GM19023 (cell line): ENCODE results near the gene REELD1.

Experiments
- ATAC-seq: cut with Tn5 transposase; IDR thresholded peaks from one replicate; pipeline ENCODE4 v1.9.1; 2021; ENCODE audit warnings: mild to moderate bottlenecking, moderate library complexity; ENCODE audit not compliant: unreplicated experiment

Gene REELD1

DNA sequence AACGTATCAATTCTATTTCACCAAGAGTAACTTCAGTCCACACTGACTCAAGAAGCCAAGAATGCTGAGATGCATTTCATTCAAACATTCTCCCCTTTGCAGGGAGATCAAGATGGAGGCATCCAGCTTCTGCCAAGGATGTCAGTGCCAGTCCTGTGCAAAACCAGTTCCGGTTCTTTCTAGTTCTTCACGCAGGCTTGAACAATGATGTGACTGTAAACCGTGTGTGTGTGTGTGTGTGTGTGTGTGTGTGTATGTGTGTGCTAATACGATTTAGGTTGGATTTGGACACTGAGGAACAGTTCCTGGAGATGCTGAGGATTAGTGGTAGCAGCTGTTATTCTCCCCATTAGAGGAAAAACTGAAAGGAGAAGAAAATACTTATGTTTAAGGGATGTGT, at the start of gene REELD1:
Gene REELD1 (plus strand): TSS at position 301 of the 400 bp plus-strand sequence. CDS start 2,415 bp downstream, outside the sequence.
- ATAC-seq: no peak

DNA sequence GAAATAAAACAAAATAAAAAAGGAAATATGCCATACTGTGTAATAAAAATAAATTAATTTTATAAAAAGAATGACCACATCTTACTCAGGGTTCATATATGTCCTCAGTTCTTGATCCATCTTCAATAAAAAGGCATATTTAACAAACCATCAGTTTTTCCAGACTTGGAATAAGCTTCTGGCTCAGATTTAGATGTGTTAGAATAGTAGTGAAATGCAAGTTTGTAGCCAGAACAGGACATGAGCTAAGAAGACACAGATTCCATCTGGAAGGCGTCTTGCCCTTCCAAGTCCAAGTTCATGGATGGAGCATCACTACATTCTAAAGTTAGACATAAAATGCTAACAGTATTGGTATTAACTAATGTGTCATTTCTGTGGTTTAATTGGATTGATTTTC, 49.1 kb upstream of the REELD1 start:
- no peak for ATAC-seq

DNA sequence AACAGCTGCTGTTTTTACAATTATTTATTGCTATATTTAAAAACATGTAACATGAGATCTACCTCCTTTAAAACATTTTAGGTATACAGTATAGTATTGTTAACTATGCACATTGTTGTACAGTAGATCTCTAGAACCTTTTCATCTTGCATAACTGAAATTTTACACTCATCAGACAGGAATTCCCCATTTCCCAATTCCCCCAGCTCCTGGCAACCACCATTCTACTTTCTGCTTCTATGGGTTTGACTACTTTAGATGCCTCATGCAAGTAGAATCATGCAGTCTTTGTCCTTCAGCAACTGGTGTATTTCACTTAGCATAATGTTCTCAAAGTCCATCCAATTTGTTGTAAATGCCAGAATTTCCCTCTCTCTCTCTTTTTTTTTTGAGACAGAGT, 48.5 kb upstream of the REELD1 start:
- ATAC-seq: no peak

DNA sequence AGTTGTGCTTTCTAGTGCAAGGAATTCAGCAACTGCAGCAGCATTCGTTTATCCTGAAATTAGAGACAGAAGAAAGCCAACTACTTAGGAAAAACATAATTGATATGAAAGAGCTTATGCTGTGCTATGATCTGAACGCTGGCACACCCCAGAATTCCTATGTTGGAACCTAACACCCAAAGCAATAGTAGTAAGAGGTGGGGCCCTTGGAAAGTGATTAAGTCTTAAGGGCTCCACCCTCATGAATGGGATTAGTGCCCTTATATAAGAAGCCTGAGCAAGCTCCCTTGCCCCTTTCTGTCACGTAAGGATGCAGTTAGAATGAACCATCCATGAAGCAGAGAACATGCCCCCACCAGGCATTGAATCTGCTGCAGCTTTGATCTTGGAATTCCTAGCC, 44.2 kb upstream of the REELD1 start:
- ATAC-seq: no peak

DNA sequence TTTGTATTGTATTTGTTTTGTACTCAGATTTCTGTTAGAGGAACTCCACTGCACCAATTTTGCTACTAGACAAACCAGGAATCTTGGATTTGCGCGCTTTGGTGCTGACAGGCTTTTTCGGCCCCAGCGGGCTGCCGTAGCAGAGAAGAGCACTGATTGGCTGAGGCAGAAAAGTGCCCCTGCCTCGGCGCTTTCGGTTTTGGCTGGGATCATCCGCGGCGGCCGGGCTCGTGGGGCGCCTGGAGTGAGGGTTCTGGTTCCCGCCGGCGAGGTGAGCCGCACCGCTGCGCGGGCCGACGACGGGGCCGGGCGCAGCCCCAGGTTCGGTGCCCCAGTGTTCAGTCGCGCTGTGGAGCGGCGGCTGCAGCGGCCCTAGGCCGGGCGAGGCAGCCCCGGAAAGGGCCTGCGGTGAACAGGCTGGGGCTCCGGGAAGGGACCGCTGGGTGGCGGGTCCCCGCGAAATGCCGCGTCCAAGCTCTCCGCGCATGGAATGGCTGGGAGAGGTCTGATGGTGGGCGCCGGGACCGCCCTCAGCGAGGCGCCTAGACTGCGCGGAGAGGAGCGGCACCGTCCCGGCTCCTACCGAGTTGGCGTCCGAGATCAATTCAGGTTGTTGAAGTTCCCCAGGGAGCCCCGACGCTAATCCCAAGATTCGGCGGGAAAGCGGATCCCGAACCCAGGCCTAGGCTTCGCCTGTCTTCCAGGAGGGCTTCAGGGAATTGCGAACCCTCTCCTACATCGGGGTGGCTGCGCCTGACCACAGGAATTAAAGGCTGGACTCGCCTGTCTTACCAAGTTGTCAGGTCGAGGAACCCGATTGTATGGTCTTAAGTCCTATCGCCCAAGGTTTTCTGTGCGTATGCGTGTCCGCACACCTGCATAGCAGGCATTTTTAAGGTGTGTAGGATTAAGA, 38.5 kb upstream of the REELD1 start, which contains the start of gene LSM6:
Gene LSM6 (plus strand): TSS at position 178 of the 913 bp plus-strand sequence. CDS start 7,204 bp downstream, outside the sequence.
- ATAC-seq: peak; percentile 96

DNA sequence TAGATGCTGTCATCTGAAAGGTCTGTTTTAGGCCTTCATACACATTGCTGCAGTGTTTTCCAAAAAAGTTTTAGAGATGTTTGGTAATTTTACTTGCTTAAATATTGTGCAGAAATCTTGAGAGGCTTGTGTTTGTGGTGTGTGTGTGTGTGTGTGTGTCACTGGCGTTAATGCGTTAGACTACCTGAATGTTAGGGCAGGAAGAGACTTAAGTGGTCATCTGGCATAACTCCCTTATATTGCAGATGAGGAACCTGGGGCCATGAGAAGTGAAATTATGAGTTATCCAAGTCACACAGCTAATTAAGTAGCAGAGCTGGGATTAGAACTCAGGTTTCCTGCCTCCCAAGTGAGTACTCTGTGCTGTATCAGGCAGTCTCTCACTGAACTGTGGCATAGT, 37.4 kb upstream of the REELD1 start:
- no peak for ATAC-seq

DNA sequence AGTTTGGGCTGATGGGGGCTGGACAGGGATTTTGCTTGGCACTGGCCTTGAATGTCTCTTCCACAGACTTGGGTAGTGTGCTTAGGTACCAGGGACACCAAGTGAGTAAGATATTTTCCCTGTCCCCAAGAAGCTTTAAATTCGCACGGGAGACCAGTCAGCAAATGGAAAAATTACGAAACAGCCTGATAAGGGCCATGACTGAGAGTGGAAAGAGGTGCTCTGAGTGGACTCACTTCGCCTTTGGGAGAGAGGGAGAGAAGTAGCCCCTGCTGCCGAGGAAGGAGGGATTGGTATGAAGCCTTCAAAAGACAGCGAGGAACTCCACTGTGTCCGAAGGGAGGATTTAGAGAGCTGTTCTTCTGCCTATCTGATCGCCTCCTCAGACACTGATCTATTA, 36.2 kb upstream of the REELD1 start:
- ATAC-seq: no peak

DNA sequence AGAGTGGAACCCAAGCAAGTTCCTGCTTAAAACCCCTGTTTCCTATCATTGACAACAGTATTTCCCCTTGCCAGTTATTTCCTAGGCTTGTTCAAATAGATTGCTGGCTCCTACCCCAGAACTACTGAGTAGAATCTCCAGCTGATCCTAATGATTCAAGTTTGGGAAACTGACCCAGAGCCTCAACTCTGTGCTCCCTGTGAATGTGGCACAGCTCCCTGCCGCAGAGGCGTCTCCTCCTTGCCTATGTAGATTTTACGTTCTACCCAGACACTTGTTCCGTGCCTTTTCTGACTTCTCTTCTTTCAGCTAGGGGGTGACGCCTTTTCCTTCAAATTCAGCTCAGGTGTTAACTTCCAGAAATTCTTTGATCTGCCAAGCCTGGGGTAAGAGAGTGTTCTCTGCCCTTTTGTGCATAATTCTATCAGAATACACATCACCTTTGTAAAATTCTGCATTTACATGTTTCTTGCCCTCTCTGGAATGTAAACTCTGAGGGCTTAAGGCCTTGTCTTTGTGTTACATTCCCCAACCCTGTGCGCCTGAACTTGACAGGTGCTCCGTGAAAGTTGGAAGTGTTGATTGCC, 34.5 kb upstream of the REELD1 start:
- ATAC-seq: no peak

DNA sequence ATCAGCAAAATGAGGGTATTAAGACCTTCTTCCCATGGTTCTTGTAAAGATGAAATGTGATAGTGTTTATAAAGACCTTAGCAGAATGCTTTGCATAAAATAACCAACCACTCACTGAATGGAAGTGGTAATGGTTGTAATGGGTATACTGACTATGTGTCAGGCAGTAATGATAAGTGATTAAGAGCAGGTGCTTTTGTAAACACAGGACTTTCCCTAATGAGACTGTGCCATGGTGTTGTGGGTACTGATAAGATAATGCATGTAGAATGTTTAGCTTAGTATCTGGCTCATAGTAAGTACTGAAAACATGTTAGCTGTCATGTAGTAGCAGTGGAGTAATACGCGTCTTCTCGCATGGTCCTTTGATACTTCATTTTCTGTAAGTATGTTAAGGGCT, 31.9 kb upstream of the REELD1 start:
- ATAC-seq: no peak

DNA sequence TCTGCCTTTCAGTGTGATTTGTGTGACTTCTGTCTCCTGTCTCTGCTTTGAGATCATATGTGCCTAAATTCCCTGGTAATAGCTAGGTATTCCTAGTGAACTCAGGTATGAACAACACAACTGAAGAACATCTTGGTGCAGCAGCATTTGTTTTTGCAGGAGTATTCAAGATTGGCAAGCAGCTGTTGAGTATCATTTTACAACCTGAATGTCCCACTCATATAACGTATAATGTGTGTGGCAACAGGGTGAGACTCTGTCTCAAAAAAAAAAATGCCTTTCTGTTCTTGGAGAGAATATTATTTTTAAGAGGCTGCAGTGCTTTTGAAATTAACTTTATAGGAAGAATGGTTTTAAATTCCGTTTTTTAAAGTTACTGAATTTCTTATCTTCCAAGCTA, 31.1 kb upstream of the REELD1 start:
- ATAC-seq: no peak

DNA sequence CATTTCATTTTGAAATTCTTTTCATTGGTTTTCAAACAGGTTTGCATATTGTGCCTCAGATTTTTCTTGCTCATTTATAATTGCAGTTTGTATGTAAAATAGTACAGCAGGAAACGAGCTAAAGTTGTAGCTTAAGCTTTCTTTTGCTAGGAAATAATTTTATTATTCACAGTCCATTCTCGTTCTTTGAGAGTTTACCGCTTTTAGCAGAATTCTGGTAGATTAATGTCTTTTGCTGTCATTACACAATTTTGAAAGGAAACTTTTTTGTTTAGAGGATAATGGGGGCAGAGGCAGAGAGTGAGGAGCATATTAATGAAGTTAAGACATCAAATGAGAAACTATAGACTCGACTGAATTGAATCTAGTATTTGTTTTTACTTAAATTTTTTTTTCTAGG, 28.3 kb upstream of the REELD1 start:
- ATAC-seq: no peak

DNA sequence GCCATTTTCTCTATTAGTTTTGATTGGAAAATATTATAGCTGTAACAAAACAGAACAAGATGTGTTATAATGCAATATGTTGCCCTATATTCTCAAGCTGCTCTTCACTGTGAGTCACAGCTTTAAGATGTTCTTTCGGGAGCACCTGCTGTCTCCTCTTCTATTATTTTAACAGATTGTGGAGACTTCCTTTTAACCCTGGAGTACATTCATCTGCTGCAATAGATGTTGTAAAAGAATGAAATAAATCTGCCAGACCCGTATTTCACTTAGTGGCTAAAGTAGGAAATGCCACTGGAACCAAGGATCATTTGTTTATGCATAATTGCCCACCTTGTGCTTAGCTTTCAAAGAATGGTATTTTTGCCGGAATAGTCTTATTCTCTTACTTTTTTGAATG, 27.7 kb upstream of the REELD1 start:
- ATAC-seq: no peak

DNA sequence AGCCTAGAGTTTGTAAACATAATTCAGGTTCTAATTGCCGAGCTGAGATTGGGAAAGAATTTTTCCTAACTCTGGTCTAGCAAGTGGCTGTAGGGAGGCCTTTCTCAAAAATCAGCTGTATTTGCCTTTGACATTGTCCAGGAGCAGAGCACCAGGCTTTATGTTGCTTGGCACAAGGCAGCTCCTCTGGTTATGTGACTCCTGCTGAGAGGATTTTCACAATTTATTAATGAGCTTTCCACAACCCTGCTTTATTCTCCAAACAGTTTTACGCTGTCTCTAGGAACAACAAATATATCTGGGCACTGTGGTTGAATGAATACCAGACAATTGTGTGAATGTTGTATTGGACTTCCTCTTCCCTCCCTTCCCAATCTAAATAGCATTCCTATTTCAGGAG, 23.9 kb upstream of the REELD1 start:
- ATAC-seq: no peak

DNA sequence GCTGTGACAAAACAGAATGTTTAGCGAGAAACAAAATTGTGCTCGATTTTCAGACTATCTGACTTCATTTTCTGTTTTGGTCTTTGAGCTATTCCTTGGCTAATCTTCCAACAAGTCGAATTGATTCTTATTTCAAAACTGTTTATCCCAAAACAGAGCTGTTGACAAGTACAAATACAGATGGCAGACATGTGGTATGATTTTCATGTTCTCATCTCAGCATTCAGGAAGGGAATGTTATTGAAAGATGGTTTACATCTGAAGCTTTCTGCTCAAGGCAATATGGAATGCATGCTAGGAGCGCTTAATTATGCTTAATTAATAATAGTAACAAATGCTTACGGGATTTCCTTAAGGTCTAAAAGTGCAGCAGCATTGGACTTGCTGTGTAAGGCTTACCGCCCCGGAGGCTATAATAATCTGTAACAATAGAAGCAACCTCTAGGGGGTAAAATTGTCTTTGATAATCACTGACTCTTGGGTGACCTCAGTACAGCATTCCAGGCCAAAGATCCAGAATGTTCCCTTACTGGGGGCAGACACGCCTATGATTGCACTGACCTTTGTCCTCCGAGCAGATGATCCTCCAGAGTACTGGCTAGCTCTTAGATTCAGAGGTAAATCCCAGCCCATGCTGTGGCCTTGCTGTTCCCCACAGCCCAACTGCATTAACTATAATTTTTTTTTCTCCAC, 22.4 kb upstream of the REELD1 start:
- no peak for ATAC-seq

DNA sequence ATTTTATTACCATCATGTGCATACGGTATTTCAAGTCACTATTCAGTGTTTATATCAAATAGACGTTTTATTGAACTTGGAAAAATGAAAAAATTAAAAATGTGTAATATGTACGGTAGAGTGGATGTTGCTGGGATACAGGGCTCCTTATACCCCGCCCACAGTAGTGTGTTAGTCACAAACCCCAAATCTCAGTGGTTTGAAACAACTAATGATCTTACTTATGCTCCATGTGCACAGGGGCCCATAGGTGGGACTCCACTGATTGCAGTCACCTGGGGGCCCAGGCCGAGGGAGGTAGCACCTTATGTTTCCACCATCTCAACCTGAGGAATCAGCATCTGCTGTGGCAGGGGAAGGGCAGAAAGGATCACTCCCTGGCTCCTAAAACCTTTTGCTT, 20.7 kb upstream of the REELD1 start:
- no peak for ATAC-seq

DNA sequence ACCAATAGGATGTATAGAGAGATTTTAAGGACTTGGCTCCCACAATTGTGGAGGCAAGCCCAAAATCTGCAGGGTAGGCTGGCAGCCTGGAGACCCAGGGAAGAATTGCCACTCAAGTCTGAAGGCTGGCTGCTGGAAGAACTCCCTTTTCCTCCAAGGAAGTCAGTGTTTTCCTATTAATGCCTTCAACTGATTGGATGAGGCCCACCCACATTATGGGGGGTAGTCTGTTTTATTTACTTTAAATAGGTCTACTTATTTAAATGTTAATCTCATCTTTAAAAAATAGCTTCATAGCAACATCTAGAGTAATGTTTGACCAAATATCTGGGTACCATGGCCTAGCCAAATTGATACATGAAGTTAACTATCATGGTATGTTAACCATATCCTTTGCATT, 20.1 kb upstream of the REELD1 start:
- ATAC-seq: no peak

DNA sequence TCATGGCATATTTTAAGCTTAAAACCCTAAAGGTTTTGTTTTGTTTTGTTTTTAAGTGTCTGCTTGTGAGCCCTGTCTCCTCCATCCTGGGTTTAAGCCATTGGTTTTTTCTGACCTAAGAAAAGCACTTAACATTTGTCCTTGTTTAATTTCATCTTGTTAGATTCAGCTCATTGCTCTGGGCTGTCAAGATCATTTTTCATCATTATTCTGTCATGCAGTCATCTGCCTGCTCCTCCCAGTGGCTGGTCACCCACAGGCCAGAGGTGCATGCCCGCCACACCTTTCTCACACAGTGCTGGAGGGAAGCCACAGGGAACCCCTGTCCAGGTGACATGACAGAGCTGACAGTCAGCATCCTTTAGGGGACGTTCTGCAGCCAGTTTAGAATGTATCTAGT, 11.7 kb upstream of the REELD1 start:
- no peak for ATAC-seq

DNA sequence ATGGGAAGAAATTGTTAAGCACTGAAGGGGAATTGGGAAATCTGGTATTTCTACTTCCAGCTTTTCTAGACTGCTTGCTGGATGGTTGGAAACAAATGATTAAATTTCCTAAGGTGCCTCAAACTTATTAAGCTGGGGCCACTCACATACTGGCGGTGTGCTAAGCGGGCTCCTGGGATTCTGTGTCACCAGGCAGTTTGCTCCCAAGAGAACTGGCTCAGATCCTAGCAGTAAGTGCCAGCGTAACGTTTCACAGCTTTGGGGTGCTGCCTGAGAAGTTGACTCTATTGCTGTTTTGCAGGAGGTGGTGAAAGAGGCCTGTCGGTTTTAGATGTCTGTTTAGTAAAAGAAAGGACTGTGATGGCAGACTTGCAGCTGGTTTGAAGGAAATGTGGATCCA, 6.9 kb upstream of the REELD1 start:
- ATAC-seq: no peak

DNA sequence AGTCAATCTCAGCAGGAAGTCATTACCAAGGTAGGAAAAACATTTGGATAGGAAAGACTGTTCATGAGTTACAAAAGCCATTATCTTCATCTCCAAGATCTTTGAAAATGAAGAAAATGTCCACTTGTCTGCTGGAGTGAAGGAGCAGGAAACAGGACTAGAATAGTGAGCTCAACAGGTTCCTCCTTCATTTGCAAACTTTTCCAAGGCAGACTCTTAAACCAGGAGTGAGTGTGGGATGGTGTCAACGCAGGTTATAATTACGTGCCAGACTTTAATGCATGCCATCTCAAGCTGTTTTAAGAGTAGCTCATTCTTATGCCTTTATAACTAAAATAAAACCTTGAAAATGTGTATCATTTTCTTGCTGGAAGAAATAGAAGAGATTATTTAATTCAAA, 3.4 kb upstream of the REELD1 start:
- no peak for ATAC-seq

DNA sequence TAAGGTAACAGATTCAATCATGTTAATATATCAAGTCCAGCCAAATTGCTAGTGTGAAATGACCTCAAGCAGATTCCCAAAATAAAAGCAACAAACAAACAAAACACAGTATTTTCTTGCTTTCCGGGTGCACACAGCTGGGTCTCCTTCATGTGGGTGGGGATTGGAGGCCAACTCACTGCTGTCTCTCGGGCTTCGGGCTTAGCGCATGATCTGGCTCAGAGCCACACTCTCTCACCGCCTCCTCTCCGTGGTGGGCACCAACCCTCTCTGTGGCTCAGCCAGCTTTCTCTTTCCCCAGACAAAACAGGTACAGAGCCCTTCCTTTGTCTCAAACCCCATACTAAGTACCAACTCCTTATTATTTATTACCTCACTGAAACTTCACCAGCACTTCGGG, 2.9 kb upstream of the REELD1 start:
- no peak for ATAC-seq

DNA sequence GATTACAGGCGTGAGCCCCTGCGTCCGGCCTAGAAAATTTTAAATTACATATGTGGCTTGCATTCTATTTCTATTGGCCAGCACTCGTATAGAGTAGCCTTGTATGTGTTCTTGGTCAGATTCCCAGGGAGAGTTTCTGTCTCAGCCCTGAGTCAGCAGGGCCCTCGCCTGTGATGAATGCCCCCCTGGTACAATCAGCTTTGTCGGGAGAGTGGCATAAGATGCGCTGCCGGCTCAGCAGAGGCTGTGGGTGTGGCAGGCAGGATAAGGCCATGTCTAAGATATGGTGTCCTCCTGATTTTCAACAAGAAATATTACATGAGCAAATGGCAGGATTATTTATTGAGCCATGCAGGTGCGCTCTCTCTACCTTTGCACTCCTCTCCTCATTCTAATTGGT, 1.6 kb upstream of the REELD1 start:
- no peak for ATAC-seq

DNA sequence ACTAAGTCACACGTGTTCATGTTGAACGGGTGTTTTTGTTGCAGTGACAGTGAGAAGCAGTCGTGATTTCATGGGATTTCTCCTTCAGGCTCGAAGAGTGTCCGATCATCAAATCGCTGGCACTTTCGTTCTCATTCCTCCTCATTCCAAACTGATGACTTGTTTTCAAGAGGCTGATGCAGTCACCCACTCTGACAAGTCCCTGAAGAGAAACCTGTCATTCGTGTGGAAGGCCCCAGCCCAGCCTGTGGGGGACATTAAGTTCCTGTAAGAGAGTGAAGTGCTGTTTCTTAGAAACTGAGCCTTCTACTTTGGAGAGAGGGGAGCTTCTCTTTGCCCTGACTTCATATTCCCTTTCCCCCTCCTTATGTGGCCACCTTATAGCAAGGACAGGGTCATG, 8.0 kb downstream of the REELD1 start:
- no peak for ATAC-seq
